Aorta (tissue), 5 donors: ENCODE data around the gene RNF123. TPM values are rescaled to one million over a fixed set of nuclear protein-coding genes. Genes with fewer than 3 reads are reported as not detected.
A peak's percentile ranks its signal among the peaks of the same experiment; 100 is the strongest.
"Not testable (repeated sequence)": the region's sequence is repeated elsewhere in the genome, so short reads cannot be mapped to it uniquely, and the experiment has no call there.

Experiments
- ATAC-seq: fragments of 200-7000 bp; cut with Tn5 transposase; one replicate; pipeline ENCODE4 v1.9.1; 2022; ENCODE audit warnings: moderate library complexity; ENCODE audit not compliant: low FRiP score
- DNase-seq, 2 donors: peaks; one replicate each; pipeline ENCODE4 v3.0.0-alpha.2; 2020
- H3K27ac ChIP-seq, 2 donors: one replicate each; pipeline ENCODE4 v1.5.1; 2013; ENCODE audit warnings: low read length in 2 of 2, mild to moderate bottlenecking in 2 of 2, moderate library complexity in 2 of 2, control low read depth in 1 of 2, inconsistent platforms in 1 of 2, low read depth in 1 of 2
- H3K27me3 ChIP-seq, 2 donors: one replicate each; pipeline ENCODE4 v1.6.1; 2013; ENCODE audit warnings: control low read depth in 1 of 2, low read length in 1 of 2, mild to moderate bottlenecking in 1 of 2, moderate library complexity in 1 of 2; ENCODE audit not compliant: insufficient read depth in 2 of 2, control insufficient read depth in 1 of 2
- H3K36me3 ChIP-seq, 2 donors: one replicate each; pipeline ENCODE4 v1.6.1; 2013; ENCODE audit warnings: control low read depth in 1 of 2, low read length in 1 of 2, mild to moderate bottlenecking in 1 of 2; ENCODE audit not compliant: insufficient read depth in 2 of 2, control insufficient read depth in 1 of 2
- H3K4me1 ChIP-seq, 2 donors: one replicate each; pipeline ENCODE4 v1.6.1; 2013; ENCODE audit warnings: low read length in 2 of 2, control low read depth in 1 of 2, mild to moderate bottlenecking in 1 of 2, moderate library complexity in 1 of 2; ENCODE audit not compliant: insufficient read depth in 2 of 2, control insufficient read depth in 1 of 2
- H3K4me3 ChIP-seq, 2 donors: one replicate each; pipeline ENCODE4 v1.5.1; 2013; ENCODE audit warnings: low read length in 2 of 2, control low read depth in 1 of 2, mild to moderate bottlenecking in 1 of 2
- H3K9me3 ChIP-seq: one replicate; pipeline ENCODE4 v1.6.1; 2013; ENCODE audit warnings: mild to moderate bottlenecking, low read length; ENCODE audit not compliant: control insufficient read depth
- WGBS, 2 donors: extraction: QIAGEN DNeasy Blood & Tissue Kit; methylation state at CpG; one replicate each; pipeline ENCODE4 v1.1.7; 2013; 5-methylcytosine and 5-hydroxymethylcytosine counted together
- intact Hi-C, 2 donors: fragments of 100-400 bp; cut with DNase I; formaldehyde crosslinking; loops; one replicate each; pipeline versions ENCODE4 v1.14.2 to v1.15.0; 2022
- polyA plus RNA-seq, 2 donors: library from polyadenylated mRNA; stranded (reverse); fragments of 200-250 nt; gene quantifications; one replicate each; pipeline ENCODE4 v1.2.3, GENCODE V29; 2013
- total RNA-seq, 2 donors: library from RNA; stranded (reverse); fragmentation: NEBNext Ultra II Directional; extraction: Animal tissue kit (Norgen Biotek cat#: 25700); gene quantifications; one replicate each; pipeline ENCODE4 v1.2.1, GENCODE V29; 2021
- donor health status: healthy with polysubstance abuse.
- donor health status: Bipolar disorder and iron deficiency.
- donor health status: DM: no; HTN: no; CAD: no.
- donor health status: DM: no; HTN: no; CAD: no.
- donor health status: DM: yes; HTN: yes; CAD: no.

The RNF123 gene
- total and polyA plus RNA-seq, 4 donors, result 12.5 to 38.1 (median 32.2) TPM

DNA sequence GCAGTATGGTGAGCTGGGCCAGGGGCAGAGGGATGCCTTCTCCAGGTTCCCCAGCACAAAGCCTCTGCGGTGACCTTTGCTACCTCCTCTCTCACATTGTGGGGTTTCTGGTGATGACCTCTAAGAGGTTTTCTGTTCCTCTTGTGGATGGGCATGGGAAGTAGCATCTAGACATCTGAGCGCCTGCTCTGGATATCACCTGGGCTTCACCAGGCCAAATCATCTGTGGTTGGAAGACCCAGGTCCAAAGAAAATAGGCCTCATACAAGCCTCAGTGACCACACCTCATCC is 8.2 kb upstream of the RNF123 start:
- H3K27ac ChIP-seq, result no peak overlapping the region
- no peak for DNase-seq
- H3K4me1 ChIP-seq, result no peaks in the 10 kb centered on the region
- H3K27me3 ChIP-seq, result no peaks in the 10 kb centered on the region
- intact Hi-C loops, result no loop called here
- H3K4me3 ChIP-seq, result no peak overlapping the region
- 94 to 98% methylated on average over 2 of the region's 2 CpGs for WGBS, 2 donors
- ATAC-seq, result no peak
- peaks cover 0 to 9% of the 10 kb centered on the region in 2 donors for H3K36me3 ChIP-seq
- H3K9me3 ChIP-seq, result no peaks in the 10 kb centered on the region

DNA sequence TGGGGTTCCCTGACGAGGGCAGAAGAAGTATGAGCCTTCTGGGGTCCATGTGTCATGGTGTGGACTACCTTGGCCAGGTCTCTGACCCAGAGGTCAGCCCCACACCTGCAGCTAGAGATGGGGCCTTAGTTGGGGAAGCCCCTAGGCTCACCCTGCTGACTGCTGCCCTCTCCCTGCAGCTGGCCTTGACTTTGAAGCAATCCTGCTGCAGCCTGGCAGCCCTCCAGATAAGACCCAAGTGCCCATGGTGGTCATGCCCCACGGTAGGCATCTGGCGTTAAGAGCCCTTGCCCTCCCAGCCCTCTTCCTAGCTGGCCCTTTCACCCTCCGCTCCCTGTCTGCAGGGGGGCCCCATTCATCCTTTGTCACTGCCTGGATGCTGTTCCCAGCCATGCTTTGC is 7.8 kb upstream of the RNF123 start:
- Histone ChIP-seq H3K27ac (no peak overlapping the region), H3K36me3 (peaks cover 0 to 8% of the 10 kb centered on the region in 2 donors), H3K4me1 (no peaks in the 10 kb centered on the region), H3K27me3 (no peaks in the 10 kb centered on the region), H3K9me3 (no peaks in the 10 kb centered on the region), H3K4me3 (no peak overlapping the region)
- WGBS, 2 donors, result 76 to 82% methylated on average over 4 of the region's 4 CpGs
- no peak for ATAC-seq
- DNase-seq, result no peak
- intact Hi-C loops, result no loop called here

DNA sequence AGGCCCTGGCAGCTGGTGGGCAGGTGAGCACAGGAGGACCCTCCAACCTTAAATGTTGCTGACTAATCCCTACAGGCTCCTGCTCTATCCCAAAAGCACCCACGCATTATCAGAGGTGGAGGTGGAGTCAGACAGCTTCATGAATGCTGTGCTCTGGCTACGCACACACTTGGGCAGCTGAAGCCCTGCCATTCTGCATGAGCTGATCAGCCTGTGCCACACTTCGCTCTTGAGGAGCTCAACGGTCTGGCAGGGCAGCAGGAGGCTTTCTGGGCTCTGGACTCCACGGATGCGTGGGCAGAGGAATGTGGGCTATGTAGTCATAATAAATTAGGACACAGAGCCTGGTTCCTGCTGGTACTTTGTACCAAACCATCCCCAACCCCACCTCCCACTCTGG is 6.2 kb upstream of the RNF123 start:
- no peak for DNase-seq
- H3K27me3 ChIP-seq, result no peaks in the 10 kb centered on the region
- peaks cover 0 to 8% of the 10 kb centered on the region in 2 donors for H3K36me3 ChIP-seq
- no peaks in the 10 kb centered on the region for H3K9me3 ChIP-seq
- no peak for ATAC-seq
- intact Hi-C loops, result no loop called here
- no peak overlapping the region for H3K27ac ChIP-seq
- H3K4me3 ChIP-seq, result no peak overlapping the region
- no peaks in the 10 kb centered on the region for H3K4me1 ChIP-seq
- whole genome bisulfite sequencing, 2 donors, result 46 to 47% methylated on average over 6 of the region's 6 CpGs

DNA sequence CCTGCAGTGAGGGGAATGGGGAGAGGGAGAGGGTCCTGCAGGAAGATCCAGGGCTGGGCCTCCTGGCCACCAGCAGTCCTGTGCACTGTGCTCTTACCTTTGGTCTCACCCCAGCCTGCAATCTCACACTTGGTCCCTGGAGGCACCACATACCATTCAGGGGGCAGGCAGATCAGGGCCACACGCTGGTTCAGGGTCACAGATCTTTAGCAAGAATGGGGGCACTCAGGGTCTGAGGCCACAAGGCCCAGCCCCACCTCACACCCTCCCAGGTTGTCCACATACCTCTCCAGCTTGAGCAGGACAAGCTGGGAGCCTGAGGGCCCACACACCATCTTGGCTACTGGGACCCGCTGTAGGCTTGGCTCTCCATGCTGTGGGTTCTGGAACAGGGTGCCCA is 4.9 kb upstream of the RNF123 start:
- H3K4me3 ChIP-seq, H3K27me3 ChIP-seq, intact Hi-C loops, DNase-seq, H3K27ac ChIP-seq, H3K36me3 ChIP-seq, H3K4me1 ChIP-seq, H3K9me3 ChIP-seq, ATAC-seq: not testable (repeated sequence)
- 91% methylated on average over 2 of the region's 2 CpGs for WGBS, 2 donors

DNA sequence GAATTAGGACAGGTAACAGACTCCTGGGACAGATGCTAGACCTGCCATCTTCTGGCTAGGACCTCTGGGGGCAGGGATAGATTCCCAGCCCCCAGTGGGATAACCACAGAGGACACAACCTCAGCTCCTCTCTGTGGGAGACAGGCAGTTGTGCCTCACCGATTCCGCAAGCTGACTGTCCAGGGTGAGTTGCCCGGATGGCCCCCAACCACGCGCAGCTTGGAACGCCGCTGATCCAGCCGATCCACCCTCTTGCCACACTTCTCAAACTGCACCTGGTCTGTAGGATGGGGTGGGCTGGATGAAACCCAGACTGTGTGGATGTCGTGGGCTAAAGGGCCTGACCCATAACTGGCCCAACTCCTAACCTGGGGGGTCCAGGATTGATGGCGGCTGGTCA is 4.3 kb upstream of the RNF123 start:
- not testable (repeated sequence) for H3K36me3 ChIP-seq

DNA sequence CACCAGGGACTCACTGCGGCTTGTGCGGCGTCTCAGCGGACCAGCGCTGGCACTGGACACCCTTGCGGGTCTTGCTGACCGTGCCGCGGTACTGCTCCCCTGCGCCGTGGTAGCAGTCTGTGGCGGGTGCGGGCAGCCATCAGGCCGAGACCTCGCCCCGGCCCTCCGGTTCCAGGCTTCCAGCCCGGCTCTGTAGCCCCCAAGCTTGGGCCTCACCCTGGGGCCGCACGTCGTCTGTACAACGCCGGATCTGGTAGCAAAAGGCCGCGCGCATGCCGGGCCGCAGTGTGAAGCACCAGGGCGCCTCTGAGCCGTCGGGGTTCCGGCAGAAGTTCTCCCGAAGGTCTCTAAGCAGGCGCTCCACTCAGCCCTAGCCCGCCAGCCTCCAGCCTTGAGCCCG is 3.5 kb upstream of the RNF123 start:
- H3K27me3 ChIP-seq, intact Hi-C loops, DNase-seq, H3K9me3 ChIP-seq, H3K4me1 ChIP-seq, H3K36me3 ChIP-seq, H3K27ac ChIP-seq, H3K4me3 ChIP-seq, ATAC-seq: not testable (repeated sequence)
- 14 to 20% methylated on average over 23 to 36 of the region's 36 CpGs for WGBS, 2 donors

More for the DNA sequence above, 4.3 kb upstream of the RNF123 start:
- DNase-seq, H3K4me1 ChIP-seq, H3K4me3 ChIP-seq, ATAC-seq, H3K27ac ChIP-seq, H3K9me3 ChIP-seq, H3K27me3 ChIP-seq, intact Hi-C loops: not testable (repeated sequence)
- 89 to 96% methylated on average over 9 to 10 of the region's 10 CpGs for WGBS, 2 donors

DNA sequence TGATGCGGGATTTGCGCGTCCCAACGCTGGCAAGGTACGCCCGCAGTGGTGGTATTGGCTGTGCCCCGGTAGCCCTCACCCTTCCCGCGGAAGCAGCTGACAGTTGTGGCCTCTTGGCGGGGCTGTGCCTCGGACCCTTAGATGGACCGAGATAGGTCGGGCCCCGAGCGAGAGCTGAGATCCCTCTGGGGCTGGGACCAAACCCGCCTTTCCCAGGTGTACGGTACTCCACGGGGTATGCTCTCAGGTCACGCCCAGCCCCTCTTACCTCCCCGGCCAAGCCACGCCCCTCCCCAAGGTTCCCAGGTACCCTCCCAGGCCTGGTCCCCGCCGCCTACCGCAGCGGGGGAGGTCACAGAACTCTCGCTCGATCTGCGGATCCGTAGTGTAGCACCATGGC is 3.0 kb upstream of the RNF123 start:
- DNase-seq, H3K4me1 ChIP-seq, intact Hi-C loops, H3K4me3 ChIP-seq, H3K27ac ChIP-seq, H3K36me3 ChIP-seq, H3K27me3 ChIP-seq, H3K9me3 ChIP-seq: not testable (repeated sequence)
- peak; percentile 5 for ATAC-seq
- WGBS, 2 donors, result 1 to 2% methylated on average over 23 to 25 of the region's 29 CpGs

DNA sequence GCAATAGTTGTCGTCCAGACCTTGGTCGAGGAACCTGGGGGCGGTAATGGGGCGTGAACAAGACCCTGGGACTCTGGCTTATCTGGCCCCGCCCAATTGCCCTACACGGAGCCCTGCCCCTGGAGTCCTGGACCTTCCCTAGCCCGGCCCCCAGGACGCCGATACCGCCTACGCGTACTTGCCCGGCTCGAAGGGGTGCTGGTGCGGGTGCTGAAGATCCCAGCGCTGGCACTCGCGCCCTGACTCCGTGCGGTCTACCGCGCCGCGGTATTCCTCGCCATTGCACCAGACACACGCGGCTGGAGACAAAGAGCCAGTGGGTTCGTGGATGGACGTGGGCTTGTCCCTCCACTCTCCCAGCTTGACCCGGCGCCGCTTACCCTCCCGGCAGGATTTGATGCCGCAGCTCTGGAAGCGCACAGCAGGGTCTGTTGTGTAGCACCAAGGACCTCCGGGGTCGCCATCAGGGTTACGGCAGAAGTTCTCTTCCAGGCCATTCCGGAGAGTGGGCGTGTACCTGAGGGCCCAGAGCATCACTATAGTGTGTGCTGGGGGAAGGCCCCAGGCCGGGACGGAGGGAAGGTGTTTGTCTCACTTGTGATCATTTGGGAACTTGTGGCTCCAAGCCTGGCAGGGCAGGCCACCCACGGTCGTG is 2.5 kb upstream of the RNF123 start:
- 9 to 10% methylated on average over 41 to 44 of the region's 44 CpGs for WGBS, 2 donors
- H3K4me3 ChIP-seq, H3K4me1 ChIP-seq, H3K36me3 ChIP-seq, H3K27me3 ChIP-seq, intact Hi-C loops, H3K9me3 ChIP-seq, H3K27ac ChIP-seq: not testable (repeated sequence)
- ATAC-seq (peak; percentile 9), DNase-seq (peak; percentile 77 to 85)

DNA sequence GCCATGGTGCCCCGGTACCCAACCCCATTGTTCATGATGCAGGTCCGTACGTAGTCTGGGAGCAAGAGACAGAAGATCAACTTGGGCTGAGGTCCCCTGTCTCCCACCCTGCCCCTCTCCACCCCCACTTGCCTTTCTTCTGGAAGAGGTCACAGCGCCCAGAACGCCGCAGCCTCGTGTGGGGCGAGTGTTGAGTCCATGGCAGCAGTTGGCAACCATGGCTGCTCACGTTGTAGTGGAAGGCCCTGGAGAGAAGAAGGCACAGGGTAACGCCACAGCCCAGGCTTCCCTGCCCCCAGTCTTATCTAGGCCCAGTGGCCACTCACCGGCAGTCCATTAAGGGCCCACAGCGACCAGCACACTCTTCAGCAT is 1.9 kb upstream of the RNF123 start:
- H3K27ac ChIP-seq, H3K4me1 ChIP-seq, ATAC-seq, H3K9me3 ChIP-seq, intact Hi-C loops, H3K36me3 ChIP-seq, H3K27me3 ChIP-seq, H3K4me3 ChIP-seq, DNase-seq: not testable (repeated sequence)
- WGBS, 2 donors, result 93% methylated on average over 12 of the region's 12 CpGs
